Activated CD4-positive, alpha-beta T cell treated with anti-CD3 and anti-CD28 coated beads for 4 hours (primary cell): ENCODE measurements around the gene FRAS1.
"Not testable (repeated sequence)": the region's sequence is repeated elsewhere in the genome, so short reads cannot be mapped to it uniquely, and the experiment has no call there.

Source experiments
- DNase-seq, 2 donors: peaks; one replicate each; pipeline ENCODE4 v3.0.0-alpha.2; 2020

Gene FRAS1

DNA sequence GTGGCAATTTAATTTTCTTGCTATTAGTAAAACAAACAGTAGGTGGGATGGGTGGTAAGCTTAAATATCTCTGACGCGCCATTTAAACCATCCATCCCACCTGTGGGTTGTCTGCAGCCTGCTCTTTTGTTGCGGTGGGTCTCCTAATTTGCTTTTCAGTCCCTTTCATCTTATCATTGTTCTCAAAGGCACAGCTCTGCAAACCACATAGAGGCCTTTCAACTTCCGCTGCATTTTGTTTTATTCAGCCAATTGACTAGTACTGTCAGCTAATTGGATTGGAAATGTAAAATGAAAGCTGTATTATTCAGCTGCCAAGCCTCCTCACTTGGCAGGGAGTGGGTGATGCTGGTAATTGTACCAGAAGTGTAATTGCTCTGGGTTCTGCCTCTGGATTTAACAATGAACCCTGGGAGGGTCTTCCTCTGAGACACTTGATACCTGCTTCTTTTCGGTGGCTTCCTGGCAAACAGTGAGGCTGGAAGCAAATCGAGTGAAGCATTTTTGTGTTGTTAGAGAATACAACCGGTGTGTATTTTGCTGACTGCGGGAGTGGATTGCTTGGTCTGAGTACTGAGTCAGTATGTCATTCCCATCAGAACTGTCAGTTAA, 165.6 kb downstream of the FRAS1 start:
- no peak for DNase-seq

DNA sequence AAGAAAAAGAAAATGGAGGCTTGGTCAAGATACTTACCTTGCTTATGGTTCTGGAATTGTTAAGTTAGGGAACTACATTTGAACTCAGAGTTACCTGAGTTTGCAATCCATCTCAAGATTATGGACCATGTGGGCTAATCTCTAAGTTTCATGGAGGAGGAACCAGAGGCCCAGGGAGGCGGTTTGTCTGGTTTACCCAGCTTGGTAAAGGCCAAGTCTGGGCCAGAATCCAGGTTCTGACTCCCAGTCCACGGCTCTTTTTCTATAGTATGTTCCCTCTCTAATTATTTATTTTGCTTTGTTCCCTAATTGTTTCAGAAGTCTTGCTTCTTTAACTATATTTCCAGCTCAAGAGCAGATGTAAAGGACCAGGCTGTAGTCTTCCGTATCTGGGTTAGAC, 168.1 kb downstream of the FRAS1 start:
- no peak for DNase-seq

DNA sequence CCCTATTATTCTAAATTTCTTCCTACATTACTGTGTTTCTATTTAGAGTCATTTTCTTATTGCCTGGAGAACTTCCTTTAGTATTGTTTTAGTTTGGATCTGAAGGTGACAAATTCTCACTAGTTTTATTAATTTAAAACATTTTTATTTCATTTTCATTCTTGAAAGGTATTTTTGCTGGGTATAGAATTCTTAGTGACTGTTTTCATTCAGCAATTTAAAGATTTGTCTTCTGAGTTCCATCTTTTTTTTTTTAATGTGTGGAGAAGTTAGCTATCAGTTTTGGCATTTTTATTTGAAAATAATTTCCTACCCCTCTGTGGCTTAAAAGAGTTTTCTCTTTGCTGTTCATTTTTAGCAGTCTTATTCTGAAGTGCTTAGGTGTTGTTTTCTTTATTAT, 169.2 kb downstream of the FRAS1 start:
- DNase-seq = no peak

DNA sequence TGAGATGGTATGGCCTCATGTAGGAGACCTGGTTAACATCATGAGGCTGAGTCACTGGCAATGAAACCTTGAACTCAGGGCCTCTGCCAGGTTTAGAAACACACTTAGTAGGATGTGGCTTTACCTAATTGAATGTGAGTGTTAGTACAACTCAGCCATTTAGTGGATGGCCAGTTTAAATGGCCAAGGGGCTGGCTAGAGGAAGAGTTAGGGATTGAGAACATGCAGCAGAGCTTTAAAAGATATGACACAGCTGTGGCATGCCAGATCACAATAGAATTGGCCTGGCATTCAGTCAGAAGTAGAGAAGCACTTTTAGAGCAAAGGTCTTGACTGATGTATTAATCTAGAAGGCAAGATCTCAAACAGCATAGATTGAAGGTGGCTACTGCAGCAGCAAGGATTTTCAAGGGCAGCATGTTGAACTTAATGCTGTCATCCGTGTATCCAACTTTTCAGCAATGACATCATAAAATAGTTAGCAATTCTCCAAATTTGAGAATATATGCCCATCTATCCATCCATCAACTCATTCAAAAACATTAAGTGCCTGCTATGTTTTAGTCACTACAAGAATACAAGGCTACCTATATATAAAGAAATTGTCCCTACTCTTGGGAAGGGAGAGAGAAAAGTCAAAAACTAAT, 170.4 kb downstream of the FRAS1 start:
- DNase-seq = no peak

DNA sequence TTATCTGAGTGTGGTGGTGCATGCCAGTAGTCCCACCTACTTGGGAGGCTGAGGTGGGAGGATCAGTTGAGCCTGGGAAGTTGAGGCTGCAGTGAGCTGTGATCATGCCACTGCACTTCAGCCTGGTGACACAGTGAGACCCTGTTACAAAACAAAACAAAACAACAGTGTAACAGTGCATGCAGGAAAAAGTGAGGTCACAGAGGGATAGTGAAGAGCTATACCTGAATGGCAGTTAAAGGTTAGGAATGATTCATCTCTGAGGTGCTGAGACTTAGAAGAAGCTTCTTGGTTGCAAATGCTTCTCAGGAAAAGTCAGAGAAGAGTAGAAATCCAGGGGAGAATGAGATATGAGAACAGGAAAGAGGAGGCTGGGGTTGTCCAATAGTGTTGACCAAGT, 178.7 kb downstream of the FRAS1 start:
- no peak for DNase-seq

DNA sequence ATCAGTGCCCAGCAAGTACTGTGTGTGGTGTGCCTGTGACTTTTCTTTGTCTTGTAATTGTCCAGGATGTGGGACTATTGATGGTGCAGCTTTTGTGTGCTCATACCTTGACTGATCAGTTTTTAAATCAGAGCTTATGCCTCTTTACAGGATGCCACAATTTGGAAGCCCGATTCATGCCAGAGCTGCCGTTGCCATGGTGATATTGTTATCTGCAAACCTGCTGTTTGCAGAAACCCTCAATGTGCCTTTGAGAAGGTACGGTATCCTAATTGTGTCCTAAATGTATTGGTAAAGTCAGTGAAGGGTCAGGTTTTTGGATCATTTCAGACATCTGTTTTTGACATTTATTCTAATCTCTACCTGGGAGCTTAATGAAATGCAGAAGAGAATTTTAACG, 180.2 kb downstream of the FRAS1 start:
- no peak for DNase-seq

DNA sequence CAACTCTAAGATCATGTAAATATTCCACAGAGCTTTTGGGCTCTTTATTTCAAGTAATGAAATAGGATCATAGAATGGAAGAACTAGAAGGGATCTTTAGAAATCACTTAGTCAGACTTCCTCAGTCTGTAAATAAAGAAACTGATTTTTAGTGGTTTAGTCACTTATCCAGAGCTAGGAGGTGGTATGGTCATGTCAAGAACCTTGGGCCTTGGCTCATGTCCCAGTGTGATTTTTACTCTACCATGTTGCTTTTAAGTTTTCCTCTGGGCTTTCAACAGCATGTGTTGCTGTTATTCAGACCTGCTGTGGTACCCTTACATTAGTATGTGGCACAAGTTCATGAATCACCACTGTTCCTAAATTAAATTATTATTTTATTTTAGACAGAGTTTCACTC, 184.9 kb downstream of the FRAS1 start:
- DNase-seq = no peak

DNA sequence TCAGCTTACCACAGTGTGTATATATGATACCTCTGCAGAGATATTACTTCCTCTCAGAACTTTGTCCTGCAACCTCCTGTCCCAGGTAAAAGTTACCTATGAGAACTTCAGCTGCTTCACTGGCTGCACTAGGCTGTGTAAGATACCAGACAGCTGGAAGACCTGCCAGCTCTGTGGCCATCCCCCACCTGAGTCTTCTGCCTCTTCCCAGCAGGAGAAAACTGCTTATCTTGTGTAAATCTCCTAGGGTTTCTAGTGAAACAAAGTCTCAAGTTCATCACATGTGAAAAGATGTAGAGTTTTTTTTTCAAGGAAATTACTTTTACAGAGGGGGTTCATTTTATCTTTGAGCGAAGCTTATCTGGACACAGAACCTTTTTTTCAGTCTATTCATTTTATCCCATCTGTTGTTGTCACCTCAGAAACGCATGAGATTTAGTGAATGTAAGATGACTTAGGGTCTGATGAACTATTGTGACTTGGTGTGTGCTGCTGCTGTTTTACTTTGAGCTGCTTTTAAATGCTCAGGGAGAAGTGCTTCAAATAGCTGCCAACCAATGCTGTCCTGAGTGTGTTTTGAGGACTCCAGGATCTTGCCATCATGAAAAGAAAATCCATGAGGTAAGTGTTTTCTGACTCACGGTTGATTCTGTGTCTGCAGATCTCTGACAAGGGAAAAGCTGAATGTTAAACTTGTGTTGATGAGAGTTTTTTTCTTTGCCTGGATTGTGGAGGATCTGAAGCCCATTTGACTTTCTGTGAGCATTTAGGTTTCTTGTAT, 187.8 kb downstream of the FRAS1 start:
- DNase-seq = no peak

DNA sequence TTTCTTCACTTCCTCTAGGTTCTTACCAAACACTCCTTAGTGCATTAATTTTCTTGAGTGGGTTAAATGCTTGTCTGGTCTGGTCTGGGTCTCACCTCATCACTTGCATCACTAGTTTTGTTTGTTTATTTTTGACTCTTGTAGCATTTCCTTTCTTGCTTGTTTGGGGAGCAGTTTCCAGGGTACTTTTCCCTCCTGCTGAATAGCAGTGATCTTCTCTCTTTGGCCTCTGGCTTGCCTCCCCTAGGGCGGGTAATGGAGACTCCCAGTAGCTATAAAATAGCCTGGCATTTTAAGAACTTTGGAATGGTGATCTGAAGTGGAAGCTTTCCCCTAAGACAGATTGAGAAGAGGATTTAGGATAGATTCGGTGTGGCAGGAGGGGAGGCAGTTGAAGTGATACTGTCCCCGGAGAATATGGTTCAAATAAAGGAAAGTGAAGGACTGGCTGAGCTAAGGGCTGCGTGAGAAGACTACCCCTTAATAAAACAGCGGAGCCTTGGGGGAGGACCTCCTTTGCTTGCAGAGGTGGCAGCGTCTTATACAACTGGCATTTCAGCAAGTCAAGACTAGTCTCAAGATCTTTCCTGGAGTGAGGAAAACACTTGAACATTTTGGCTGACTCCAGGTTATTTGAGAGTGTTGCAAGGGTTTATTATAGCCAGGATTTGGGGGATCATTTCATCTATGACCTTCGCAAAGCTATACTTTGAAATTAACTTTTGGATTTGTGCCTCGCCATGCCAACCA, 190.6 kb downstream of the FRAS1 start:
- no peak for DNase-seq

DNA sequence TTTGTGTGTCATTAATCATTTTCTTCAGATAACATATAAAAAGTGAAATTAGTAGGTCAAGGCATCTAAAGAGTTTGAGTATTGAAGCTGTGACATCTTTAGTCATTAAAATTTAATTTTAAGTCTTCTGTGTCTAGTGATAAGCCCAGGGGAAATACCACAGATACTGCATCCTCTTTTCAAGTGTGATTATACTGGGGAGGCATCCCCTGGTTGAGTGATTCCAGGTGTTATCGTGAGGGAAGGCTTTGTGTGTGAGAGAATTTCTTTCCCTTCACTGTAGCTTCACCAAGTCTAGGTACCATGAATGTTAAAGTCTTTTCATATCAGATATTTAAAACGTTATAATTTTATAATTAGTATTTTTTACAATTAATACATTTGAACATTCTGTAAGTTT, 193.4 kb downstream of the FRAS1 start:
- DNase-seq = no peak

DNA sequence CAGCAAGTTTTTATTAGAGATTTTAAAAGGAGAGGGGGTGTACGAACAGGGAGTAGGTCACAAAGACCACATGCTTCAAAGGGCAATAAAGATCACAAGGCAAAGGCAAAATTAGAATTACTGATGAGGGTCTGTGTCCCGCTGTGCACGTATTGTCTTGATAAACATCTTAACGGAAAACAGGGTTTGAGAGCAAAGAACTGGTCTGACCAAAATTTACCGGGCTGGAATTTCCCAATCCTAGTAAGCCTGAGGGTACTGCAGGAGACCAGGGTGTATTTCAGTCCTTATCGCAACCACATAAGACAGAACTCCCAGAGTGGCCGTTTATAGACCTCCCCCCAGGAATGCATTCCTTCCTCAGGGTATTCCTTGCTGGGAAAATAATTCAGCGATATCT, 195.7 kb downstream of the FRAS1 start:
- not testable (repeated sequence) for DNase-seq

DNA sequence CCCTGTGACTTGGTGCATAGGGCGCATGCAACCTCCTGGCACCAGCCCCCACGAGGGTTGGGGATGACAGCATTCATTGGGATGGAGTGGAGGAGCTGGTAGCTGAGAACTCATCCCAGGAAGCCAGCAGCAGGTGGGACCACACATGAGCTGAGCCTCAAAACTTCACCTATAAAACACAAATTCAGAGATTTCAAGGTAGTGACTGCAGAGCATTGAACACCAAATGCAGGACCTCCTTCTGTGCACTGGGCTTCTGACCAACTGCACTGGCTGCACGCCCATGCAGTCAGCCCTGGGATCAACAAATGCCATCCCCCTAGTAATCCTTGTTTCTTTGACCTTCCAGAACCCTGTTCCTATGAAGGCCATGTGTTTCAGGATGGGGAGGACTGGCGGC, 197.8 kb downstream of the FRAS1 start:
- no peak for DNase-seq

DNA sequence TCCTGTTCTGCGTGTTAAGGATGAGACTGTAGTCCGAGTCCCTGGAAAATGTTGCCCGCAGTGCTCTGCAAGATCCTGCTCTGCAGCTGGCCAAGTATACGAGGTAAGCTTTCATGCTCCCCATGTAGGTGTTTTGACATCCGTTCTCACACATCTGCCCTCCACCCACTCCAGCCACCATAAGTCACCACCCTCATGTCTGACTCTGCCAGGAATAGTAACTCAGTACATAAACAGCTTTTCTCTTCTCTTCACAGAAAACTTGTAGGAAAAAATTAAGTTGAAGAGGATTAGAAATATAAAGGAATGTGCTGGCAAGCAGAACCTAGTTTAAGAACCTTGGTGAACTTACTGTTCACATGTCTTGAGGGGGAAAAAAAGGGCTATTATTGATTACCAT, 207.9 kb downstream of the FRAS1 start:
- no peak for DNase-seq

DNA sequence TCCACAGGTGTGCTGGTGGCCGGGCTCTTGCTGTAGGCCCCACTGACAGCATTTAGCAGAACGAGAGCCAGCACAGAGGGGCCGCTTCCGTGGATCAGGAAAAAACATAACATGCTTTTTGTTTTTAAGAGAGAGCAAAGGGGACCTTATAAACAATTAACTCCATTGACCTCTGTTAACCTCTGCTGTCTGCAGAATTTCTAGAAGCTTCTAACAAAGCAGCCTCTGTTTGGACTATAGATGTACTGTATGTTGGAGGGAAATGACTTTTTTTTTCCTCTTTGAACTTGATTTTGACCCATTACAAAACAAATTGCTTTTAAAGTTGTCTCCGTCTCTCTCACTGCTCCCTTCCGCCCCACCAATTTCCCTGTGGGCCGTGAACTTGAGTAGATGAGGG, 210.7 kb downstream of the FRAS1 start:
- DNase-seq = no peak

DNA sequence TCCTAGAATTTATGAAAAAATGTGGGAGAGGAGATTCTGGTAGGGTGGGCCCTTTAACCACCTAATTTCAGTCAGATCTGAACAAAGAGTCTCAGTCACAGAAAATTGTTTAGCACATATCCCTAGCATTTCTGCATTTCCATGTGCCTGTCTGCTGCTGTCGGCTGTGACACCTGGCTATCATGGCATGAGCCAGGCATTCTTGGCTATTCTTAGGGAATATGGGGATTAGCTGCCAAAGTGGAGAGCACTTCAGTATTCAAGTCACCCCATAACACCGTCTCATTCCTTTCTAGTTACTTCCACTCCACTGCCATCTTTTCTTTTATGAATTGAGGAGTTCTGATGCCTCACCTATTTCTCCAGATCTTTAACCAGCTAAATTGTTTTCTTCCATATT, 211.5 kb downstream of the FRAS1 start:
- DNase-seq = no peak

DNA sequence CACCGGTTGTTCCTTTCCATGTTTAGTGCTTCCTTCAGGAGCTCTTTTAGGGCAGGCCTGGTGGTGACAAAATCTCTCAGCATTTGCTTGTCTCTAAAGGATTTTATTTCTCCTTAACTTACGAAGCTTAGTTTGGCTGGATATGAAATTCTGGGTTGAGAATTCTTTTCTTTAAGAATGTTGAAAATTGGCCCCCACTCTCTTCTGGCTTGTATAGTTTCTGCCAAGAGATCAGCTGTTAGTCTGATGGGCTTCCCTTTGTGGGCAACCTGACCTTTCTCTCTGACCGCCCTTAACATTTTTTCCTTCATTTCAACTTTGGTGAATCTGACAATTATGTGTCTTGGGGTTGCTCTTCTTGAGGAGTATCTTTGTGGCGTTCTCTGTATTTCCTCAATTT, 218.3 kb downstream of the FRAS1 start:
- DNase-seq = not testable (repeated sequence)

DNA sequence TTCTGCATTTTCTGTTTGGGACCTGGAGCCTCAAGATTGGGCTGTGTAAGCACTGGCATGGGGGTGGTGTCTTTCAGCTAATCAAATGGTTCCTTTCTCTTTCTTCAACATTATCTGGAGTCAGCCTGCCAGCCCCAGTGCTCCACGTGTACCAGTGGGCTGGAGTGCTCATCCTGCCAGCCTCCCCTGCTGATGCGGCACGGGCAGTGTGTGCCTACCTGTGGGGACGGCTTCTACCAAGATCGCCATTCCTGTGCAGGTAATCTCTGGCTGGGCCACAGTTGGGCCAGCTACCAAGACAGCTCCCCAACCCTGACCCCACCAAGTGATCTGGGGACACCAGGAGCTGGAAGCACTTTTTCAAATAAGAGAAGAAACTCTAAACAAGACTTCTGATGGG, 229.2 kb downstream of the FRAS1 start:
- DNase-seq = no peak

DNA sequence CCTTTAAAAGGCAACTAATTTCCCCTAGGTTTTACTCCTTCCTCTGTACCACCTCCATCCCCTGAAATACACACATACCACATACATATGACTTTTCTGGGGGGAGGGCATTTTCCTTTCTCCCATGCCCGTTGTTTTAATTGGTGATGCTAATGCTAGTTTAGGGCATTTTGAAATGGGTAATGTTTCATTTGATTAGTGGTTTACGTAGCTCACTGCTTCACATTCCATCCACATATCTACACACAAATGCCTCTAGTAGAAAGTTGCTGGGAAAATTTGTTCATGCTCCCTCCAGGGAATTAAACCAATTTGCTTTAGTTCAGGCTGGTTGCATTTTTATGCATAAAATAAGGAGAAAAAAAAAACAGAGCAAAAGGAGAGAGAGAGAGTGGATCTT, 231.2 kb downstream of the FRAS1 start:
- no peak for DNase-seq

DNA sequence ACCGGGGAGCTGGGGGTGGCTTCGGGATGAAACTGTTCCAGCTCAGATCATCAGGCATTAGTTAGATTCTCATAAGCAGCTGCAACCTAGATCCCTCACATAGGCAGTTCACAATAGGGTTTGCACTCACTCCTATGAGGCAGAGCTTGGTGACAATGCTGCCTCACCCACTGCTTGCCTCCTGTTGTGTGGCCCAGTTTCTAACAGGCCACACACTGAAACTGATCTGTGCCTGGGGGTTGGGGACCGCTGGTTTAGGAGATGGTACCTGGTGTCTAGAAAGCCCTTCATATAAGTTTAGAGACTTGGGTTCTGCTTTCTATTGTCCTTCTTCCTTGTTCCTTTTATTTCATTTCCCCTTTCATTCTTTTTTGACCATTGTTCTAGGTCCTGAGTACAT, 234.2 kb downstream of the FRAS1 start:
- DNase-seq = no peak

DNA sequence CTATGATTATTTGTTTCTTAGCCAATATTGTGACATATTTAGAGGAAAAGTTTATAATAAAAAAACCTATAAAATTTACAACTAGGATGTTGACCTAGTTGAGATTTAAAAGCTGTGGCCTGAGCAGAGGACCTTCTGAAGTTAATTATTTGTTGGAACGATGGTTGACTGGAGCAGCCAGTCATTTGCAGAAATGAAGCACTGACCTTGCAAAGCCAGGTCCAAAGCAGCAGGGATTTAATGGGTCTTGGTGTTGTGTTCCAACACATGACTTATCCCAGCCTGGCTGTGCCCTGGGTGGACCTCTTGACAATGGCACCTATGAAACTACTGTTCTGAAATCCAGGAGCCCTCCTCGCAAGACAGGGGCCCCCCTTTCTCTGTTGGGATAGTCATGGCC, 235.2 kb downstream of the FRAS1 start:
- no peak for DNase-seq

DNA sequence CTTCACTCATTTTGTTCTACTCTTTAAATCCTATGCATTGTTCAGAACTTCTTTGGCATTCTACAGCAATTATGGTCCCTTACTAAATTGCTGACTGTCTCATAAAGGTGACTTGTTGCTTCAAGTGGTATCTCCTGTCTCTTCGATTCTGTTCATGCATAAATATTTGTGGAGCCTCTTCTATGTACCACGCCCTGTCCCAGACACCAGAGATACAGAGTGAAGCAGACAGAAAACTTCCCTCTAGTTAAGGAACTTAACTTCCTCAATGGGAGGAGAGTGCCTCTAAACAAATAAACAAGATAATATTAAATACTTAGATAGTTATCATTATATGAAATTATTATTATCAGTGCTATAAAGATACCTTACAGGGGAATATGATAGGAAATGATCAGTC, 235.7 kb downstream of the FRAS1 start:
- no peak for DNase-seq

DNA sequence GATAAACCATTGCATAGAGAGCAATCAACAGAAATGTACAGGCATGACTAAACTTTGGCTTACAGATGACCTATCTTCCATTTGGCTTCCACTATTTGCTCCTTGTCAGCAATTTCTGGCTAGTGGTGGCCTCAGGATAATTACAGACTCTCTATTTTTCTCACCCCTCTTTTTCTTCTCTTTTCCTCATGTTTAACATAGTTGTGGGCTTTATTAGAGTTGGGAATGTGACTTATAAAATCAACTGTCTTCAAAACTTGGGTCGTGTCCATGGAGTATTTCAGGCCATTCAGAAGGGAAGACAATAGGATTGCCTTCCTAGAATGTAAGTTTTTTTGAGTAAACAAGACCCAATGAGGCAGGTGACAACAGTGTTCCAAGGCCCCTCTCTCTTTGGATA, 236.2 kb downstream of the FRAS1 start:
- DNase-seq = no peak

DNA sequence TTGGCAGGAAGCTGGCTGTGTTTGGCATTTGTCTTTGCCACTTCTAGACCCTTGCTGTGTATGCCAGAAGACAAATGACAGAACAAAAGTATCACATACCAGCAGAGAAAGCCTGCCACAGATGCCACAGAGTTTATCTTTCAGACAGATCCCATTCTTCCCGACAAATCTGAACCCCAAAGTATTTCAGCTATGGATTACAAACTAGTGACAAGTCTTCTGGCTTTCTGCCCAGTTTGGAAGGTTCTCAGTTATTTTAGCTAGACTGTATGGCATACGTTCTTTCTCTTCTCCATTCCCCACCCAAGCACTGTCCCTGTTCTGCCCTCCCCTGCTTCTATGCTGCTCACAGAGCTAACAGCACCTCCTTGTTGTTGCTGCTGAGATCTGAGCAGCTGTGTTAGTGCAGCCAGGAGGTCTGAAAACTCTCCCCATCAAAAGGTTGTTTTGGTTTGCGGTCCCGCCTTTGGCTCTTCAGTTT, 236.7 kb downstream of the FRAS1 start:
- DNase-seq = no peak

DNA sequence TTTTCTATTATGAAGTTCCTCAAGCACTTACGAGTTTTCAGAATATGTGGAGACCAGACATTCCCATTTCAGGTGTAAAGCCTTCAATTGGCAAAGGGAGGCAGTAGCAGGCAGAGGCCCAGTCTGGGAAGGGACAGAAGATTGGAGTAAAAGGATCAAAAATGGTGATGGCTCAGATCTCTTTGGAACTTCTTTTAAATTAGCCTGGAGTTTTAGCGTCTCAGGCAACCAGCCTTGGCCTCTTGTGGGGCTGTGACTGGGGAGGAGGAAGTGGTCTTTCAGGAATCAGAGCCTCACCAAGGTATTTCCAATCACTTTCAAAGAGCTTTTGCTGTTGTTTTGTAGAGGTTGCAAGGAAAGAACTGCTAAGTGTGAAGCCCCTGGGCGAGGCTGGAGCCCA, 239.1 kb downstream of the FRAS1 start:
- DNase-seq = no peak
